NOMO-1 (cell line): ENCODE measurements around the gene EXPH5.
"Not testable (repeated sequence)": the region's sequence is repeated elsewhere in the genome, so short reads cannot be mapped to it uniquely, and the experiment has no call there.

Source experiments
- DNase-seq, 2 experiments: peaks; one replicate each; lab custom pipeline; 2025; ENCODE audit not compliant: unreplicated experiment in 2 of 2; lab: John Stamatoyannopoulos, UW

EXPH5 gene

GRCh38 chr11:108602818-108603217 is 9.2 kb upstream of the EXPH5 start:
- not testable (repeated sequence) for DNase-seq

GRCh38 chr11:108601150-108601549 is 7.6 kb upstream of the EXPH5 start:
- no peak for DNase-seq

GRCh38 chr11:108599978-108600377 is 6.4 kb upstream of the EXPH5 start:
- DNase-seq: no peak

GRCh38 chr11:108597736-108598355 is 4.3 kb upstream of the EXPH5 start:
- DNase-seq: no peak

- DNase-seq: no peak
Observed at GRCh38 chr11:108596701-108597100, 3.1 kb upstream of the EXPH5 start.

- no peak for DNase-seq
Observed at GRCh38 chr11:108593923-108594434, 411 bp upstream of the EXPH5 start.

GRCh38 chr11:108592591-108593213 is 866 bp downstream of the EXPH5 start:
- DNase-seq: no peak

GRCh38 chr11:108591893-108592292 is 1.7 kb downstream of the EXPH5 start:
- DNase-seq: no peak

GRCh38 chr11:108589136-108589535 is 4.4 kb downstream of the EXPH5 start:
- no peak for DNase-seq

GRCh38 chr11:108588287-108588686 is 5.3 kb downstream of the EXPH5 start:
- no peak for DNase-seq

GRCh38 chr11:108587109-108587508 is 6.5 kb downstream of the EXPH5 start:
- DNase-seq: no peak

- DNase-seq: peak; percentile 0 to 11
Observed at GRCh38 chr11:108586600-108586999, 7.0 kb downstream of the EXPH5 start.

GRCh38 chr11:108586185-108586584 is 7.4 kb downstream of the EXPH5 start:
- DNase-seq: not testable (repeated sequence)

- no peak for DNase-seq
Observed at GRCh38 chr11:108584973-108585372, 8.6 kb downstream of the EXPH5 start.

GRCh38 chr11:108580645-108581044 is 12.9 kb downstream of the EXPH5 start:
- DNase-seq: no peak

GRCh38 chr11:108580043-108580442 is 13.5 kb downstream of the EXPH5 start:
- no peak for DNase-seq

GRCh38 chr11:108576523-108576922 is 17.0 kb downstream of the EXPH5 start:
- DNase-seq: no peak

- no peak for DNase-seq
Observed at GRCh38 chr11:108574675-108575074, 18.9 kb downstream of the EXPH5 start.

GRCh38 chr11:108571001-108571400 is 22.6 kb downstream of the EXPH5 start:
- no peak for DNase-seq

- no peak for DNase-seq
Observed at GRCh38 chr11:108569896-108570295, 23.7 kb downstream of the EXPH5 start.

- no peak for DNase-seq
Observed at GRCh38 chr11:108568195-108568858, 25.2 kb downstream of the EXPH5 start.

- DNase-seq: no peak
Observed at GRCh38 chr11:108565653-108566052, 27.9 kb downstream of the EXPH5 start.
